ENCODE results near the gene RHBDD3.

Gene RHBDD3

GRCh38 chr22:29267858-29268510, at the start of gene RHBDD3, which contains the start of gene EWSR1:
Gene RHBDD3 (minus strand): TSS chr22:29267981. CDS start chr22:29265626, 2,355 bp downstream.
Gene EWSR1 (plus strand): TSS chr22:29268268. CDS start chr22:29268337, 69 bp downstream.
- TF ChIP-seq POU6F1 (CRISPR knock-in tag; IDR thresholded peaks at IDR 0.05; ENCODE audit: borderline replicate concordance, low read depth) (no peak), ZFP3 (CRISPR knock-in tag; IDR thresholded peaks at IDR 0.05) (peak; percentile 67)
- TF ChIP-seq, protein P1, sequence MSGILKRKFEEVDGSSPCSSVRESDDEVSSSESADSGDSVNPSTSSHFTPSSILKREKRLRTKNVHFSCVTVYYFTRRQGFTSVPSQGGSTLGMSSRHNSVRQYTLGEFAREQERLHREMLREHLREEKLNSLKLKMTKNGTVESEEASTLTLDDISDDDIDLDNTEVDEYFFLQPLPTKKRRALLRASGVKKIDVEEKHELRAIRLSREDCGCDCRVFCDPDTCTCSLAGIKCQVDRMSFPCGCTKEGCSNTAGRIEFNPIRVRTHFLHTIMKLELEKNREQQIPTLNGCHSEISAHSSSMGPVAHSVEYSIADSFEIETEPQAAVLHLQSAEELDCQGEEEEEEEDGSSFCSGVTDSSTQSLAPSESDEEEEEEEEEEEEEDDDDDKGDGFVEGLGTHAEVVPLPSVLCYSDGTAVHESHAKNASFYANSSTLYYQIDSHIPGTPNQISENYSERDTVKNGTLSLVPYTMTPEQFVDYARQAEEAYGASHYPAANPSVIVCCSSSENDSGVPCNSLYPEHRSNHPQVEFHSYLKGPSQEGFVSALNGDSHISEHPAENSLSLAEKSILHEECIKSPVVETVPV (CRISPR knock-in tag; IDR thresholded peaks at IDR 0.05): 0 out of 2 replicates have a peak, but pooled peaks have one; percentile 22
- ATAC-seq: peak; percentile 93

- TF ChIP-seq CSDC2 (CRISPR knock-in tag; IDR thresholded peaks at IDR 0.05) (no peak), POU6F1 (CRISPR knock-in tag; IDR thresholded peaks at IDR 0.05; ENCODE audit: borderline replicate concordance, low read depth) (no peak), PATZ1 (CRISPR knock-in tag; IDR thresholded peaks at IDR 0.05; ENCODE audit: borderline replicate concordance) (no peak), RARB (CRISPR knock-in tag; IDR thresholded peaks at IDR 0.05) (no peak), PPARA (CRISPR knock-in tag; IDR thresholded peaks at IDR 0.05; ENCODE audit: borderline replicate concordance) (no peak), ZFP30 (CRISPR knock-in tag; IDR thresholded peaks at IDR 0.05) (no peak), ZNF565 (CRISPR knock-in tag; conservative IDR thresholded peaks at IDR 0.05; ENCODE audit: low read depth) (no peak), OSR1 (CRISPR knock-in tag; IDR thresholded peaks at IDR 0.05) (no peak), SNAI2 (CRISPR knock-in tag; IDR thresholded peaks at IDR 0.05) (no peak), TCF4 (CRISPR knock-in tag; IDR thresholded peaks at IDR 0.05; ENCODE audit: borderline replicate concordance) (no peak), ZNF8 (CRISPR knock-in tag; IDR thresholded peaks at IDR 0.05) (no peak)
- ATAC-seq: no peak
Measured at GRCh38 chr22:29316141-29316828, 48.5 kb upstream of the RHBDD3 start.

DNA sequence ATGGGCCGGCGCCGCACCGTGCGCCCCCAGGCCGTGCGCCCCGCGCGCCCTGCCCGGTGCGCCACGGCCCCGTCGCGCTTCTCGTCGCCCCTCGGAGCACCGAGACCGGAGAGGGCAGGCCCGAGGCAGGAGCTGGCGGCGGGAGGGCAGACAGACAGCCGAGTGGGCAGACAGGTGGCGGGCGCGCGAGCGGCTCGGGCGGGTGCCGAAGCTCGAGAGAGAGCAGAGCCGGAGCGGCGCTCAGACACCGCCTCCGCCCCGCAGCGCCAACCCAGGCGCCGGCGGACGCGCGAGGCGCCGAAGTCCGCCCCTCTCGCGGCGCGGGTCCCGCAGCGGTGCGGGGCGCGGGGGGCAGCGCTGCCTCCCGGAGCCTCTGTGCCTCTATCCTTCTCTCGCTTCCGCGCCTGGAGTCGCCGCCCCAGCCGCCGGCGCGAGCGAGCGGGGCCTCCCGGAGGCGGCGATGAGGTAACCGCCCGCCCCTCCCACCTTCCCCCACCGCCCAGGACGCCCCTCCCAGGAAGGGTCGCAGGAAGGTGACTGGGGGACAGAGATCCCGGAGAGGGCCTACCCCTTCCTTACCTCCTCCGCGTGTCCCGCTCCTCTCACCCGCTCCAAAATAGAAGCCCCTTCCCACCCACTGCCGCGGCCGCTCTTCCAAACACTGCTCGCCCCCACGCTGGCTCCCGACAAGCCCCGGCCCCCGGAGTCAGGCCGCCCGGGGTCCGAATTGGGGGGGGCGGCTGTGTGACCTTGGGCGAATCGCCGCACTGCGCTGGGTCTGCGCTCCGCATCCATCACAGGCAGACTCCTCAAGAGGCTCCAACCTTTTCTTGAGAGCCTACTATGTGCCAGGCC, 47.7 kb upstream of the RHBDD3 start, which contains the start of gene RASL10A:
RASL10A (minus strand) TSS at position 412 of the 855 bp plus-strand sequence. CDS start 451 bp downstream, outside the sequence.
- no peak for ATAC-seq

More for the DNA sequence above, 47.7 kb upstream of the RHBDD3 start, which contains the start of gene RASL10A:
- TF ChIP-seq, protein P1 (CRISPR knock-in tag; IDR thresholded peaks at IDR 0.05): no peak
- TF ChIP-seq BACH2 (CRISPR knock-in tag; IDR thresholded peaks at IDR 0.05; ENCODE audit: borderline replicate concordance): no peak

Data from SK-N-SH treated with all-trans-retinoic acid at 6 μM for 48 hours (cell line).